Left hindlimb (tissue), 1 donor: ENCODE measurements around the gene KCNQ2.
A peak's percentile ranks its signal among the peaks of the same experiment; 100 is the strongest.

Experiments used
- DNase-seq: peaks from one replicate; pipeline ENCODE4 v3.0.0-alpha.2; 2018

The KCNQ2 gene

GRCh38 chr20:63452341-63452740, 20.1 kb downstream of the KCNQ2 start:
- DNase-seq = no peak

- no peak for DNase-seq
Measured at GRCh38 chr20:63451821-63452220, 20.6 kb downstream of the KCNQ2 start.

GRCh38 chr20:63449796-63450730, 22.4 kb downstream of the KCNQ2 start:
- no peak for DNase-seq

GRCh38 chr20:63449025-63449424, 23.4 kb downstream of the KCNQ2 start:
- DNase-seq = no peak

- DNase-seq = no peak
Measured at GRCh38 chr20:63448031-63448430, 24.4 kb downstream of the KCNQ2 start.

GRCh38 chr20:63447320-63447719, 25.1 kb downstream of the KCNQ2 start:
- no peak for DNase-seq

- DNase-seq = peak; percentile 68
Measured at GRCh38 chr20:63446216-63447024, 26.0 kb downstream of the KCNQ2 start.

- DNase-seq = no peak
Measured at GRCh38 chr20:63445075-63445734, 27.2 kb downstream of the KCNQ2 start.

GRCh38 chr20:63444548-63444947, 27.9 kb downstream of the KCNQ2 start:
- DNase-seq = no peak

GRCh38 chr20:63443606-63444395, 28.7 kb downstream of the KCNQ2 start:
- no peak for DNase-seq

- no peak for DNase-seq
Measured at GRCh38 chr20:63442100-63442493, 30.4 kb downstream of the KCNQ2 start.

- DNase-seq = no peak
Measured at GRCh38 chr20:63441136-63442099, 31.0 kb downstream of the KCNQ2 start.

GRCh38 chr20:63440366-63440955, 32.0 kb downstream of the KCNQ2 start:
- no peak for DNase-seq

- no peak for DNase-seq
Measured at GRCh38 chr20:63439866-63440265, 32.6 kb downstream of the KCNQ2 start.

GRCh38 chr20:63438121-63438520, 34.3 kb downstream of the KCNQ2 start:
- DNase-seq = no peak

GRCh38 chr20:63435552-63435951, 36.9 kb downstream of the KCNQ2 start:
- DNase-seq = no peak

- peak; percentile 81 for DNase-seq
Measured at GRCh38 chr20:63434599-63435378, 37.7 kb downstream of the KCNQ2 start.

- DNase-seq = no peak
Measured at GRCh38 chr20:63433756-63434531, 38.5 kb downstream of the KCNQ2 start.

GRCh38 chr20:63433351-63433750, 39.1 kb downstream of the KCNQ2 start:
- no peak for DNase-seq
